GM19239 (cell line): ENCODE measurements around the gene RAP1A.
"Not testable (repeated sequence)": the region's sequence is repeated elsewhere in the genome, so short reads cannot be mapped to it uniquely, and the experiment has no call there.

ENCODE experiments used
- DNase-seq: peaks from one replicate; pipeline ENCODE4 v3.0.0; 2011; ENCODE audit warnings: low spot score; ENCODE audit not compliant: insufficient read length
- FAIRE-seq: peaks from 2 replicates; lab custom pipeline; 2011; peaks lifted over from hg19 to GRCh38; lab: Jason Lieb, UNC

The RAP1A gene

DNA sequence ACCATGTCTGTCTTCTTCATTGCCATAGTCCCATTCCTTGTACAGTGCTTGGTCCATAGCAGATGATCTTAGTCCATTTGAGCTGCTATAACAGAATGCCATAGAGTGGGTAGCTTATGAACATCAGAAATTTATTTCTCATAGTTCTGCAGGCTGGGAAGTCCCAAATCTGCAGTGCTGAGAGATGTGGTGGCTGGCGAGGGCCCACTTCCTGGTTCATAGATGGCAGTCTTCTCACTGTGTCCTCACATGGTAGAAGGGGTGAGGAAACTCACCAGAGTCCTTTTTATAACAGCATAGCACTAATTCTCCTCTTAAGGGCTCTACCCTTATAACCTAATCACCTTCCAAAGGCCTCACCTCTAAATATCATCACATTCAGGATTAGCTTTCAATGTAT is 23.1 kb upstream of the RAP1A start:
- peak; percentile 81 for FAIRE-seq
- DNase-seq, result no peak

DNA sequence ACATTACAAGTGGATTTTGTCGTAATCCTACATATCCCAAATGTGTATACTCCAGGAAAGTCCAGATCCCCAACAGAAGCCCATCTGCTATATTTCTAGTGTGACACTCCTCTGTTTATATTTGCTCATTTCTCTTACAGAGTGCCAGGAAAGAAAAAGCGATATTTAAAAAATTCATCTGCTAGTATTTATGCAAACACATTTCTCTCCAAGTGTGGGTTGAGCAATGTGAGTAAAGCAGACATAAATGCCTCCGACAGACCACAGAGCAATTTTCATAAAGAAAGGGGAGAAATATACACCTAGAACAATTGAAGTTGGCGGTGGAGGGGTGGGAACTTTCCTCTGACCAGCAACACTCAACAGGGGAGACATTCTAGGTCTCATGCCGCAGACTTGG is 22.2 kb upstream of the RAP1A start:
- peak; percentile 45 for FAIRE-seq

DNA sequence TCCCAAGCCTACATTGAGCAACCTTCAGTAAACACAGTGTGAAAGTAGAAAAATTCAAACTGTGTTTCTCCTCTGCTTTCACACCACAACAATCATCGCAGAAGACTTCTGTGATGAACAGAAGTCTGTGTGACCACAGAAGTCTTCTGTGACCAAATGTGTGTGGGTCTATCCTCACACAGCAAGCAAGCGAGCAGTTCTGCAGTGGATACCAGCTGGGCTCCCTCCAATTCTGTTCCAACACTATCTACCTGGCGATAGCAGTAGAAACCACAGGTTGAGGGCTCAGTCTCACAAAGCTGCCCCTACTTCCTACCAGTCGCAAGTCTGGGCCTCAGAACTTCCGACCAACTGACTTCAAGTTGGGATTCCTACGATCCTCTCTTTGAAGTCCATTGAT is 21.0 kb upstream of the RAP1A start:
- FAIRE-seq, result peak; percentile 86
- DNase-seq, result no peak

More for the DNA sequence above, 22.2 kb upstream of the RAP1A start:
- no peak for DNase-seq

DNA sequence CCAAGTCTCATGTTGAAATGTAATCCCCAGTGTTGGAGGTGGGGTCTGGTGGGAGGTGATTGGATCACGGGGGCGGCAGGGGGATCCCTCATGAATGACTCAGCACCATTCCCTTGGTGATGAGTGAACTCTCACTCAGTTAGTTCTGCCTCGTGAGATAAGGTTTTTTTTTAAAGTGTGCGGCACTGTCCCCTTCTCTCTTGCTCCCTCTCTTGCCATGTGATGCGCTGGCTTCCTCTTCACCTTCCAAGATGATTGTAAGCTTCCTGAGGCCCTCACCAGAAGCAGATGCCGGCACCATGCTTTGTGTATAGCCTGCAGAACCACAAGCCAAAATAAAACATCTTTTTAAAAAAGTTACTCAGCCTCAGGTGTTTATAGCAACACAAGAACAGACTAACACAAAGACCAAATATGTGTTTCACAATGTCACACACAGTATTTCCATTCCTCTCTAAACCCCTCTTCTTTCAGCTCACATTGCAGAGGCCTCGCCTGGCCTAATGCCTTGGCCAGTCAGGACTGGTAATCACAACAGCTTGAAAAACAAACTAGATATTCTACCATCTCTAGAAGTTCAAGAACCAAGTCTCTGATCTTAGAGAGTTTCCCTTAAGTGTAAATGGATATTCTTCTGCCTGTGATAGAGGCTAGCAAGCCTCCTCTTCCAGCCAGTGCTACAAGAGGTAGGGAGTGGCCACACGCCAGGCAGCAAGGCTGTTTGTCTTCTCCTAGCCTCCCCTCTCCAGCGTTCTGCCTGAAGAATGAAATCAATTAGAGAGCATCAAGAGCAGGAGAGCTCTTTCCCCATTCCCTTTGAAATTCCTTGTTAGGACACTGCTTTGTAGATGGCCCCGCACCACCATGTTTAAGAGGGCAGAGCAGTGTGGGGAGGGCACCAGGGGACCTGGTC is 19.6 kb upstream of the RAP1A start:
- DNase-seq, result no peak
- peak; percentile 80 for FAIRE-seq

DNA sequence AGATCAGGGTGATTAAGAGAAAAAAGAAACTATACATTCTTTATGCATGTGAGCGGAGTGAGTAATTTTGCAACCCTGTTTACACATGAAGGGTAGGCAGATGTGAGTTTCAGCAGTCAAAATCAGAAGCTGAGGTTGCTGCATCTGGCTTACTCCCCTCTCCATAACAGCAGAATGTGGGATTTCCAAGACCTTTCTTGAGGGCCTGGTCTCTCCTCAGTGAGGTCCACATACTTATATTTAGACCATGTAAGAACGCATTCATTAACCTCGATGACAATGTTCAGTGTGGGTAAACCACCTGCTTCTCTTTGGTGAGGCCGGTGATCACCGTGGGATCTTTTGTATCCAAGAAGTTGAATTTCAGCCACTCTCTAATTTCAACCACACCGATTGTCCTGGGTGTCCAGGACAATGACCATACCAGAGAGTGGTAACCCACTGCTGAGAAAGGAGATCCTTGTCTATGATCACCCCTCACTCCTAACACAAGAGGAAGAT is 18.7 kb upstream of the RAP1A start:
- peak; percentile 96 for FAIRE-seq

DNA sequence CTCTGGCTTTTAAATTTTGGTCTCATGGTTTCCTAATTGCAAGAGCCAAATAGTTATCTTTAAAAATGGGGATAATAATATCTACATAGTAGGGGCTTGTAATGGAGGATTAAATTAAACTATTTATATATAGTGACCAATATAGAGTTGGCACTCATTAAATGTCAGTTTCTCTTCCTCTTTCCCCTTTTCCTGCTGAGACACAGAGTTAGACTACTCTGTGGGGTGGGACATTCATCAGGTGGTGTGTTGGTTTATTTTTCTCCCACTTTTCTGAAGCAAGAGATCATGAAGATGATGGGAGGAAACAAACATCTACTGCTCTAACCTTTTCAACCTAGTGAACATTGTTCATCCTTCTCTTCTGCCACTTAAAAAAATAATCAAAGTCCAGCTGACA is 17.3 kb upstream of the RAP1A start:
- FAIRE-seq, result no peak
- no peak for DNase-seq

More for the DNA sequence above, 18.7 kb upstream of the RAP1A start:
- DNase-seq, result no peak

DNA sequence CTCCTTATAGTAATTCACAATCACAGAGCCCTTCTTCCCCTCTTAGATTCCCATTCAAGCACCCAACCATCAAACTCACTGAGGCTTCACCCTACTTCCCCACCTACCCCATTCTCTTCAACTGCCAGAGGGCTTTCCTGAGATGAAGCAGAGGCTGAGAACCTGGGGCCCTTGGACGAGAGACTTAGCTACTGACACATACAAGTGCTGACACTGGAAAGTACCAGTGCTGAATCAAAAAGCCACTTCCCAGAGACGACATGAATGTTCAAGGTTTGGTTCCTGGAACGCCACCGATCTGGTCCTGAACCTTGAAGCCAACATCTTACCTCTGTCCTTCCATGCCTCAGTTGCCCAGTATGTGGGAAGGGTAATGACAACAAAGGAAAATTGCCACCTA is 16.6 kb upstream of the RAP1A start:
- no peak for FAIRE-seq
- no peak for DNase-seq

DNA sequence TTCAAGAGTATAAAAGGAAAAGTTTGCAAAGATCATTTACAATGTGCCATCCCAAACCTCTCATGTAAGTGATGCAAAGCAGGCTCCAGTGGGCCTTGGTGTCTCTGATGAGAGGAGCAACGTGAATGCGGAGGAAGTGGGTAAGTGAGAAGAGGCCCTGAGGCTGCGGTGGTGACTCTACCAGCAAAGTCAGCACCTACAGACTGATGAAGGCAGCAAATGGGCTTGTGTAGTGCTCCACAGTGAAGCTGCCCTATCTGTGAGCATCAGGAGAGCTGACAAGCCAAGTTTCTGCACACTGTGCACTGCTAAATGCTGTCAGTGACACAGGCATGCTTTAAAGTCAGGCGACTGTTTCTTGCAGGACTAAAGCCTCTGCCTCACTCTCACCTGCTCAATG is 15.6 kb upstream of the RAP1A start:
- DNase-seq (no peak), FAIRE-seq (peak; percentile 85)

DNA sequence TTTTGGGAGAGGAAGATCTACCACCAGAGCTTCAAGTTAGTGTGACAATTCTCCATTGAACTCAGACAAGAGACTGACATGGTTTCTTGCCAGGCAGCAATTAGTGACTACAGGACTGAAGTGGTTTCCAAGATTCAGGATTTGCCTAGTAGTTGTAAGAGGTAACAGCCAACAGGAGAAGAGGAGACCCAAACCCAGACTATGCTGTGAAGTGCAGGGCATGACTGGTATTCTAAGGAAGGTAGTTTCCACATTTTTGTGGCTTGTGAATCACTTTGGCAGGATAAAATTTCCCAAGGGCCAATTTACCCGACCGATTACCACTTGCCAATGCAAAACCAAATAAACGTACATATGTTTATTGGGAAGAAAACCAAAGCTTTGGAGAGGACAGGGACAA is 14.7 kb upstream of the RAP1A start:
- FAIRE-seq (no peak), DNase-seq (no peak)

DNA sequence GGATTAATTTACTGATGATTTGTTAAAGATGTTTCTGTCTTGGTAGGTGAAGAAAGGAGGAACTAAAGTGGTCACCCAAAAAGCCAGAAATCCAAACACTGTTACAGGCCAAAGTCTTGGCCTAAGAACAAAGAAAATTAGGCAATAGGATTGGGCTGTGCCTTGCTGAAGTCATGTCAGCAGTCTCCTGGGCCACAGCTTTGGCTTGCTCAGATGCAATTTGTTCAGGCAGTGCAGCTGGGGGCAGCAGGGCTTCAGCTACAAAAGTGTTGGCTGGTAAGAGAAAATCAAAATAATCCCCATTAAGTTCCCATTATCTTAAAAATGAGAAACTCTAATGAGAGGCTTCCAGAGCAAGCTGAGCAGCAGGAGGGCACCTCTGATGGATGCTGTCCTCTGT is 14.0 kb upstream of the RAP1A start:
- DNase-seq (no peak), FAIRE-seq (no peak)

DNA sequence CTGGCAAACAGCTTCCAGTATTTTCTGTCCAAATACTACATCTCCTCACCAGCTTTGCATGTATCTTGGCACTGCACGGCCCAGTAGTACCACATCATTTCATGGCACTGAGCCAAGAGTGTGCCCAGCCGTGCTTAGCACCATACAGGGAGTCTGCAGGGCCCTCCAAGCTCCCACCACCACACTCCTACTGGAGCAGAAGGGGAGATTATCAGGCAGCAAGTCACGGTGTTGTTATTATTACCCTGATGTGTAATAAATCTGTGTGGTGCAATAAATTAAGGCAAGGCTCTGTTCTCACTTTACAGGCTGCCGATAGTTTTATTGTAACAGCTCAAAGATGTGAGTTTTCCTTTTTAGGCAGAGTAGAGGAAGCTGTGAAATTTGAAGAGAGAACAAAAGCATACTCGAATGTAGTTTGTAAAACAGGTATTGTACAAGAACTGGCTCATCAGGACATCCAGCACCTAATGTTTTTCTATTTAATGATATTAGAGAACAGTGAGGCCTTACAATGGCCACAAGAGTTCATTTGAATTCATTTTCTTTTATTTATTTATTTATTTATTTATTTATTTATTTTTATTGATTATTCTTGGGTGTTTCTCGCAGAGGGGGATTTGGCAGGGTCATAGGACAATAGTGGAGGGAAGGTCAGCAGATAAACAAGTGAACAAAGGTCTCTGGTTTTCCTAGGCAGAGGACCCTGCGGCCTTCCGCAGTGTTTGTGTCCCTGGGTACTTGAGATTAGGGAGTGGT is 13.0 kb upstream of the RAP1A start:
- FAIRE-seq, DNase-seq: not testable (repeated sequence)

DNA sequence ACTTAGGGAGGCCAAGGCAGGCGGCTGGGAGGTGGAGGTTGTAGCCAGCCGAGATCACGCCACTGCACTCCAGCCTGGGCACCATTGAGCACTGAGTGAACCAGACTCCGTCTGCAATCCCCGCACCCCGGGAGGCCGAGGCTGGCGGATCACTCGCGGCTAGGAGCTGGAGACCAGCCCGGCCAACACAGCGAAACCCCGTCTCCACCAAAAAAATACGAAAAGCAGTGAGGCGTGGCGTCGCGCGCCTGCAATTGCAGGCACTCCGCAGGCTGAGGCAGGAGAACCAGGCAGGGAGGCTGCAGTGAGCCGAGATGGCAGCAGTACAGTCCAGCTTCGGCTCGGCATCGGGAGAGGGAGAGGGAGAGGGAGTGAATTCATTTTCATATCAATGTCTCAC is 11.1 kb upstream of the RAP1A start:
- not testable (repeated sequence) for FAIRE-seq, DNase-seq

DNA sequence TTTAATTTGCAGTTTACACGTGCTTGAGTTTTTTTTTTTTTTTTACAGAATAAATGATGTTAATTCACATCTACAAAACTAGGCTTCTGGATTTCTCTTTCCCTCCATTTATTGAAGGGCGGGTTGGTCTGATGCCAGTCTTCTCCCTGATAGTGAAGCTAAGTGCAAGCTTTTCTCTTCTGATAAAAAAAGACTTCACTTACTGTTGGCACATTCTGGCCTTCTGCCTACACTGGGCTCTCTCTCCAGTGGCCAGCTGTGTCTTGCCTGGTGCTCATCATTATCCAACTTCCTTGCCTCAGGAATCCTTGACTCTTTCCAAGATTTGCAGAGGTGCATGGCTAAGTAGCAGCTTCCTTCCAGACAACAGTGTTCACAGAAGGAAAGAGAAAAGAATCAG is 7.6 kb upstream of the RAP1A start:
- no peak for FAIRE-seq
- no peak for DNase-seq

DNA sequence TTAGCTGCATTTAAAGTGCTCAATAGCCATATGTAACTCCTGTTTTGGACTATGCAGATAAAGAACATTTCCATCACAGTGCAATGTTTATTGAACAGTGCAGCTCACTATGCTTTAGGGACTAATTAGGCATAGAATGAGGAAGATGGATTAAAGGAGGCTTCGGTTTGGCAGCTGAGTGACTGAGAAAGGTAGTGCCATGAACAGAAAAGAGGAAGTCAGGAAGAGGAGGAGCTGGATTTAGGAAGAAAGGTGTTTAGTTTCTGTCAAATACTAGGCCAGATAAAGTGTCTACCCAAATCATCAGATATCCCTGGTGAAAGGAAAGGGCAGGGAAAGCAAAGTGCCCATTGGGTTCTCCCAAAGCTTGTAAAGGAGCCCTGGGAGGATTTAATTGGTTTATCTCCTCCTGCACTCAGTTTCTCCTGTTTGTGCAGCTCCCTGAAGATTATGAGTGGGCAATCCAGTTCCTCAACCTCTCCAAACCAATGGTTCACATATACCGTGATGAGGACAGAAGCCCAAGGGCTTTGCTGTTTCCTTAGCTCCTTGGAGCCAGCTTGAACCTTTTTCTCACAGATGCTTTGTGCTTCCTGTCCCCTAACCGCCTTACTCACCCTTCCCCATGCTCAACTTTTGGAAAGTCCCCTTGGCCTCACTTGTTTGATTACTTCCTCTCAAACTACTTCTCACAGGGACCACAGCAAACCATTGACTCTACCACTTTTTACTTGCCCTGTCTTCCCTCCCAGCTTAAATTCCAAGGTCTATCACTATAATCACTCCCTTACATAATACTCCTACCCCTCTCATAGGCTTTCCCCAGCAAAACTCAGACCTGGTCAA is 3.5 kb upstream of the RAP1A start:
- DNase-seq (no peak), FAIRE-seq (no peak)

DNA sequence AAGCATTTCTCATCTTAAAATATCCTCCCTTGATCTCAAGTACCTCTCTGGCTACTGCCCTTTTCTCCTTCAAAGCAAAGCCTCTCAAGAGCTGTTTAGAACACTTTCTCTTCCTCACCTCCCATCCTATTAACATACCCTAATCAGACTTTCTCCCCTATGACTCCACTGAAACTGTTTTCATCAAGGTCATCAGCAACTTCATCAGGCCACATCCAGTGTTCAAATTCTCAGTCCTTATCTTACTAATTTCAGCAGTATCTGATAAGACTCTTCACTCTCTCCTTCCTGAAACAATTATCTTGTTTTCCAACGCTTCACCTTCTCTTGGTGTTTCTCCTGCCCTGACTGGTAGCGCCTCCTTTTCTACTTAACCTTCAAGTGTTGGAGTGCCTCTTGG is 1.5 kb upstream of the RAP1A start:
- peak; percentile 80 for FAIRE-seq
- DNase-seq, result no peak

DNA sequence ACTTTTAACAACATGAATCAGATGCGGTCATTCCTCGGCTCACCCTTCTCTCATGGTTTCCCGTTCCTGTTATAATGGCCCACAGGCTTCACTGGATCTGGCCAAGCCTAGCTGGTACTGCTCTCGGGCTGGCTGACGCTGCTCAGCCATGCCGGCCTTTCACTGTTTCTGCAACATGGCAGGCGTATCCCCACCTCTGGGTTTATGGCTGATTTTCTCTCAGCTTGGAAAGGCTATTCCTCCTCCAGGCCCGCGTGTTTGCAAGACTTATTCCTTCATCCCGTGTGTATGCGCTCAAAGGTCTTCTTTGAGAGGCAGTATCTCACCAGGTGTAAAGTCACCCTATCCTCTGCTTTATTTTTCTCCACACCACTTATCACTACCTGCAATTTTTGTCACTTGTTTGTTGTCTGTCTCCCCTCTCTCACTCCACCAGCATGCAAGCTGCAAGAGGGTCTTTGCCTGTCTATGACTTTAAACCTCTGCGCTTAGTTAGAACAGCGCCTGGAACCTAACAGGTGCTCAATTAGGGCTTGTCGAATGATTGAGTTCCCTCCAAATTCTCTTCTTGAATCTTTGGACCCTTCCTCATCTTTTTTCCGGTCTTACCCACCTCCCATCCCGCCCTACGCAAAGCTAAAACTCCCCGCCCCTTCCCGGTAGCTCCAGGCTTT is 491 bp upstream of the RAP1A start:
- peak; percentile 72 for FAIRE-seq
- no peak for DNase-seq

DNA sequence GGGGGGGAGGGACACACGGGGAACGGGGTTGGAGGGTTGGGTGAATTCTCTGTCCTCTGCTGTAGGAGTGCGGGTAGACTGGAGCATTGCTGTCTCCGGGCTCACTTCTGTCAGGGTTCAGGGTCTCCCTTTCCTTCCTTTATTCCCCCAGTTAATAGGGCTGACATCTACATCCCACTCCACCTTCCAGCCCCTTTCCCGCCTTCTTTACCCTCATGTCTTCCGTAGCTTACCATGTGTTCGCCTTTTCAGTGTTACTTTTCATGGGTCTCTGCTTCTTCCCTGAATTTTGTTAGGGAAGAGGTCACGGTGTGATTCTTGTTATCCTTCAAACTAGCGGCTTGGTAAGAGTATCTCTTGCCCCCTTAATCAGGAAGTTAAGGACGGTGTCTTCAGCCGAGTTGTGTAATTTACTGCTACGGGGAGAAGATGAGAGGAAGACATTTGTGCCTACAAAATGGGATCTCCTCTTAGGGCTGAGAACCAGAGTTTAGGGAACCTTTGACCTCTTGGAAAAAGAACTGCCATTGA is 917 bp downstream of the RAP1A start:
- DNase-seq (no peak), FAIRE-seq (peak; percentile 39)

DNA sequence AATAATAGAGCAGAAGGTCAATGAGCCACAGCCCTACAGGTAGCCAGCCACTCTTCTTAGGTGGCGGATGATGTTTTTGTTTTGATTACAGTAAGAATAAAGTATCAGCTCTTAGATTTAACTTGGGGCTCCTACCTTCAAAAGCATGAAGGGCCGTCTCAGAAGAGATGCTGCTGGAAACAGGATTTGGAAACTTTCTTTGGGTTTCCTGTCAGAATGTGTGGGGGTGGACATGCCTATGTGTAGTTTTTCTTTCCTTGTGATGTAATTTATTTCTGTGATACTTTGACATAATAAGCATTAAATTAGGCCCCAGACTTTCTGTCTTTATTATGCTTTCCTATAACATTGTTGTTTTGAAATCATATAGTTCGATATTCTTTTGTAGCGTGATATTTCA is 1.5 kb downstream of the RAP1A start:
- FAIRE-seq (peak; percentile 66), DNase-seq (no peak)

DNA sequence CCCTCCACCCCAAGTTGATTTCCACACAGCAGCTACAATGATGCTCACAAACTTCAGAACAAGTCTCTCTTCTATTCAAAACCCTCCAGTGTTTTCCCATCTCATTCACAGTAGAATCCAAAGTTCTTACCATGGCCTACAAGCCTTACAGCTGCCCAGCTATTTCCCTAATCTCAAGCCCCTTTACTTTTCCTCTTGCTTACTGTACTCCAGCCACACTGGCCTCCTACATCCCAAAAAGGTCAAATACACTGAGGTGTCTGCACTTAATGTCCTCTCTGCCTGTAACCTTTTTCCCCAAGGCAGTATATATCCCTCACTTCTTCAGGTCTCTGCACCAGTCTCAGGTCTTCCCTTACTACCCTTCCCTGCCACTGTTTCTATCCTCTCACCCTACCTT is 2.6 kb downstream of the RAP1A start:
- DNase-seq, result no peak
- no peak for FAIRE-seq
